ENCODE data around the gene TMPRSS6. TPM values are rescaled to one million over a fixed set of nuclear protein-coding genes. Genes with fewer than 3 reads are reported as not detected.

TMPRSS6 gene
- total and polyA plus RNA-seq, 5 donors: not detected

DNA sequence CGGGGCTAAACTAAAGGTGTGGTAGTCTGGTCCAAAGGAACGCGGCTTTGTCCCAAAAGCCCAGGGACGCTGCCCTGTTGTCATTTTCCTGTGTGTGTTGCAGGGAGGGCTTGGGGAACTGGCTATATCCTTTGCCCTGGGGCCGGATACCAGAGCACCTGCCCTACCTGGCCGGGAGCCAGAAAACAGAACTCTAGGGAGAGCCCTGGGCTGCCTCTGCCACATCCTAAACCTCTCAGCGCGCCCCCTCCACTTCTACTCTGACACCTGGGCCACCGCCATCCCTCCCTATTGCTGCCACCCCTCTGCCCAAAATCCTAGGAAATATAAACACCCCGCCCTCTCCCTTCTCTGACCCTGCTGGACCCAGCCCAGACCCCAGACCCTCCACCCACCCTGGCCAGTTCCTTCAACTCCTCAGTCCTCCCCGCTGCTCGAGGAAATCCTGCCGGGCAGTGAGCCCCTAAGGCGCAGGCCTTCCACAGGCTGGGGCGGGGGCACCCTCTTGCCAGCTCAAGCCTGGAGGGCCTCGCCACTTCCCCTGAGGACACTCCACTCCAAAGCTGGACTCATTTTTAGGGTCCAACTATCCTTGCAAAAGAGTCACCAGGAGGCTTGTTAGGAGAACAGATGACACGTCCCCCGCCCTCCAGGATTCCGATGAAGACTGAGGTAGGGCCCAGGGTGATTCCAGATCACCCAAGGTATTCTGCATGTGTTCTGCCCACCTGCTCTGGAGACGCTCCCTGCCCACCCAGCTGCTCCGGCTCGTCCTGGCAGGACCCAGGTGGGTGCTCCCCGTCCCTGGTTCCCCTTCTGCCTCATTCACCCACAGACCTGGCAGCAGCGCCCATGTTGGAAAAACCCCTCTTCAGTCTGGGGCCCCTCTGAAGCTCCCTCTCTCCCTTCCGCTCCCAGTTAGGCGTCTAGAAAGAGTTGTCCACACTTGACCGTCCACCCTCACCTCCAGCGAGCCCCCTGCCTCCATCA lies 45.8 kb downstream of the TMPRSS6 start:
- WGBS: 84% methylated on average over 28 of the region's 28 CpGs
- DNase-seq: peak in 2 of 3 donors; percentile 38 to 46
- Histone ChIP-seq H3K27me3 (ENCODE audit: control insufficient read depth, insufficient read depth) (no peaks in the 10 kb centered on the region), H3K9me3 (ENCODE audit: control insufficient read depth, low read length) (no peaks in the 10 kb centered on the region), H3K27ac (ENCODE audit: low read length) (no peak overlapping the region), H3K4me3 (ENCODE audit: low read length) (no peak overlapping the region), H3K4me1 (ENCODE audit: control insufficient read depth, insufficient read depth, low read length) (no peaks in the 10 kb centered on the region)
- intact Hi-C loops (cut with DNase I): no loop called here
- no peak for ATAC-seq

GRCh38 chr22:37062702-37063381 lies 46.7 kb downstream of the TMPRSS6 start:
- H3K4me1 ChIP-seq (ENCODE audit: control insufficient read depth, insufficient read depth, low read length): no peaks in the 10 kb centered on the region
- 88% methylated on average over 15 of the region's 15 CpGs for WGBS
- DNase-seq (peak in 2 of 3 donors; percentile 32 to 53), ATAC-seq (no peak)
- H3K27me3 ChIP-seq (ENCODE audit: control insufficient read depth, insufficient read depth): no peaks in the 10 kb centered on the region
- H3K9me3 ChIP-seq (ENCODE audit: control insufficient read depth, low read length): no peaks in the 10 kb centered on the region
- intact Hi-C loops (cut with DNase I): no loop called here
- H3K4me3 ChIP-seq (ENCODE audit: low read length): no peak overlapping the region
- no peak overlapping the region for H3K27ac ChIP-seq (ENCODE audit: low read length)

DNA sequence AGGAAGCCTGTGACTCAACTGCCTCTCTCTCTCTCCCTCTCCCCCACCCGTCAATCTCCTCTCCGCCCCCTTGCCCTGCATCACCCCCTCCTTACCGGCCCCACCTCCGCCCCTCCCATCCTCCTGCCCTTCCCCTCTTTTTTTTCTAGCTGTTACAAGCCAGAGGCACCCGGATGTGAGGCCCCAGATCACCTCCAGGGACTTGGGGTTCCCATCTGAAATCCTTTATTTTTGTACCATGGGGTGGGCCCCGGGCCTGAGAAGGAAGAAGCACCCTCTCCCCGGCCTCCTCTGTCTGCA lies 47.2 kb downstream of the TMPRSS6 start:
- Histone ChIP-seq H3K27ac (ENCODE audit: low read length) (no peak overlapping the region), H3K27me3 (ENCODE audit: control insufficient read depth, insufficient read depth) (no peaks in the 10 kb centered on the region), H3K9me3 (ENCODE audit: control insufficient read depth, low read length) (no peaks in the 10 kb centered on the region), H3K4me1 (ENCODE audit: control insufficient read depth, insufficient read depth, low read length) (no peaks in the 10 kb centered on the region), H3K4me3 (ENCODE audit: low read length) (no peak overlapping the region)
- intact Hi-C loops (cut with DNase I): no loop called here
- no peak for ATAC-seq
- 62% methylated on average over 7 of the region's 7 CpGs for WGBS
- DNase-seq: peak in 2 of 3 donors; percentile 29 to 31

GRCh38 chr22:37061611-37062375 lies 47.7 kb downstream of the TMPRSS6 start:
- Histone ChIP-seq H3K9me3 (ENCODE audit: control insufficient read depth, low read length) (no peaks in the 10 kb centered on the region), H3K4me1 (ENCODE audit: control insufficient read depth, insufficient read depth, low read length) (no peaks in the 10 kb centered on the region), H3K4me3 (ENCODE audit: low read length) (no peak overlapping the region), H3K27me3 (ENCODE audit: control insufficient read depth, insufficient read depth) (no peaks in the 10 kb centered on the region), H3K27ac (ENCODE audit: low read length) (no peak overlapping the region)
- ATAC-seq: no peak
- WGBS: 87% methylated on average over 10 of the region's 10 CpGs
- DNase-seq: peak in 1 of 3 donors; percentile 43
- intact Hi-C loops (cut with DNase I): no loop called here

DNA sequence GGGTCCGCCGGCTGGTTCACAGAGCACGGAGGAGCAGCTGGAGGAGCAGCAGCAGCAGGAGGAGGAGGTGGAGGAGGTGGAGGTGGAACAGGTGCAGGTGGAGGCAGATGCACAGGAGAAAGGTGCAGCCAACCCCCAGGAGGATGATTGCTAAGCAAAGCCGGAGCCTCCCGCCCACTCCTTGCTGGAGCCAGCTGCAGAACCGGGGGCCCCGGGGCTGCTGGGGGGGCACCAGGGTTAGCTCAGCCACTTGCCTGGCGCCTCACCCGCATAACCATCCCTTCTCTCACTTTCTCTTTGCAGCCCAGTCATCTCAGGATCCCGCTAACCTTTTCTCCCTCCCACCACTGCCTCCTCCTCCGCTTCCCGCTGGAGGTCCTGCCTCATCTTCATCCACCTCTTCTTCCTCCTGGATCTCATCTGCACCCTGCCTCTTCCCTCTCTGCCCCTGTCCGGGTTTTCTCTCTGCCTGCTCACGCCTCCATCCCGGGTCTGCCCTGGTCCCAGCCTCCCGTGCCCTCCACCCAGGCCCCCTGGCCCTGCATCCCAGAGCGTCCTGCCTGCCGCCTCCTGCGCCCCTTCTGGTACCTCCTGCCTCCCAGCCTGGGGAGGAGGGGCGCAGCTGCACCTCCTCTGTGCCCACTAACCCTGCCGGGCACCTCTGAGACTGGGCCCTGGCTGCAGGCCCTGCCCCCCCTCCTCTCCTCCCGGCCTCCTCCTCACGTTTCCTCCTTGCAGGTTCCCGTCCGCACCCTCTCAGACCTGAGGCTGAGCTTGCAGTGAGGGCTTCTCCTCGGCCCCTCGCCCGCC lies 48.5 kb downstream of the TMPRSS6 start:
- H3K9me3 ChIP-seq (ENCODE audit: control insufficient read depth, low read length): no peaks in the 10 kb centered on the region
- H3K27me3 ChIP-seq (ENCODE audit: control insufficient read depth, insufficient read depth): no peaks in the 10 kb centered on the region
- WGBS: 84% methylated on average over 28 of the region's 28 CpGs
- H3K4me1 ChIP-seq (ENCODE audit: control insufficient read depth, insufficient read depth, low read length): no peaks in the 10 kb centered on the region
- intact Hi-C loops (cut with DNase I): no loop called here
- ATAC-seq (no peak), DNase-seq (peak in 2 of 3 donors; percentile 31 to 54)
- H3K27ac ChIP-seq (ENCODE audit: low read length): no peak overlapping the region
- no peak overlapping the region for H3K4me3 ChIP-seq (ENCODE audit: low read length)

GRCh38 chr22:37059876-37060449 lies 49.5 kb downstream of the TMPRSS6 start:
- no peaks in the 10 kb centered on the region for H3K9me3 ChIP-seq (ENCODE audit: control insufficient read depth, low read length)
- DNase-seq (peak in 2 of 3 donors; percentile 34 to 48), ATAC-seq (no peak)
- intact Hi-C loops (cut with DNase I): no loop called here
- 87% methylated on average over 9 of the region's 9 CpGs for WGBS
- H3K27ac ChIP-seq (ENCODE audit: low read length): no peak overlapping the region
- no peaks in the 10 kb centered on the region for H3K27me3 ChIP-seq (ENCODE audit: control insufficient read depth, insufficient read depth)
- H3K4me3 ChIP-seq (ENCODE audit: low read length): no peak overlapping the region
- H3K4me1 ChIP-seq (ENCODE audit: control insufficient read depth, insufficient read depth, low read length): no peaks in the 10 kb centered on the region

GRCh38 chr22:37058917-37059701 lies 50.4 kb downstream of the TMPRSS6 start:
- intact Hi-C loops (cut with DNase I): no loop called here
- H3K4me1 ChIP-seq (ENCODE audit: control insufficient read depth, insufficient read depth, low read length): no peaks in the 10 kb centered on the region
- peak in 2 of 3 donors; percentile 40 to 57 for DNase-seq
- no peaks in the 10 kb centered on the region for H3K9me3 ChIP-seq (ENCODE audit: control insufficient read depth, low read length)
- WGBS: 92% methylated on average over 28 of the region's 28 CpGs
- H3K4me3 ChIP-seq (ENCODE audit: low read length): no peak overlapping the region
- H3K27ac ChIP-seq (ENCODE audit: low read length): no peak overlapping the region
- H3K27me3 ChIP-seq (ENCODE audit: control insufficient read depth, insufficient read depth): no peaks in the 10 kb centered on the region
- ATAC-seq: no peak

DNA sequence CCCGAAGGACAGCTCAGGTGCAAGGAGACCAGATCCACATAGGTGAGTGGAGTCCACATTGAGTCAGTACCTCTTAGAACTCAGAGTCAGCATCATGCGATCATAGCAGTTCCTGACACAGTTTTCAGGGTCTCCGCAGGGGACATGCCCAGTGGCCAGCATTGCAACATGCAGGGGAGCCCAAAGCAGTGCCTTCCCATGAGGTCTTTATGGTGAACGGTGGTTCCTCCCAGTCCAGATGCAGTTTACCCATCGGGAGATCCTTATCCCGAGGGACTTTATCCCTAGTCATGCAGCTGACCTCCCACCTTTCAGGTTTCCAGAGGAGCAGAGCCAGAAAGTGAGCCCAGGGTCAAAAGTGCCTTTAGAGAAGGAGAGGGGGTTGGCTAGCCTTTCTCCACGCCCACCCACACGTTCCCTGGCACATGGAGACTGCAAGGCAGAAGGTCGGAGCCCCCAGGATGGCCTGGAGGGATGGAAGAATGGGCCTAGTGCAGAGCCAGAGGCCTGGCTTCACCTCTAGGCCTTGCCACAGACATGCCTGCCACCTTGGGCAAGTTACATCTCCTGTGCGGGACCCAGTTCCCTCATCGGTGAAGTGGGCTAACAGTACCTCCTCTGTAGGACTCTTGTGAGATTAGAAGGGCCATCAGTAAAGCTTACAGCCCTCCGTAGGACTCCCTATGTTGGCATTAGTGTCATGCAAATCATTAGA lies 51.6 kb downstream of the TMPRSS6 start:
- peak in 2 of 3 donors; percentile 7 to 20 for DNase-seq
- no peak for ATAC-seq
- H3K27ac ChIP-seq (ENCODE audit: low read length): no peak overlapping the region
- no peaks in the 10 kb centered on the region for H3K27me3 ChIP-seq (ENCODE audit: control insufficient read depth, insufficient read depth)
- 91% methylated on average over 12 of the region's 12 CpGs for WGBS
- intact Hi-C loops (cut with DNase I): no loop called here
- H3K4me1 ChIP-seq (ENCODE audit: control insufficient read depth, insufficient read depth, low read length): no peaks in the 10 kb centered on the region
- H3K4me3 ChIP-seq (ENCODE audit: low read length): no peak overlapping the region
- no peaks in the 10 kb centered on the region for H3K9me3 ChIP-seq (ENCODE audit: control insufficient read depth, low read length)

DNA sequence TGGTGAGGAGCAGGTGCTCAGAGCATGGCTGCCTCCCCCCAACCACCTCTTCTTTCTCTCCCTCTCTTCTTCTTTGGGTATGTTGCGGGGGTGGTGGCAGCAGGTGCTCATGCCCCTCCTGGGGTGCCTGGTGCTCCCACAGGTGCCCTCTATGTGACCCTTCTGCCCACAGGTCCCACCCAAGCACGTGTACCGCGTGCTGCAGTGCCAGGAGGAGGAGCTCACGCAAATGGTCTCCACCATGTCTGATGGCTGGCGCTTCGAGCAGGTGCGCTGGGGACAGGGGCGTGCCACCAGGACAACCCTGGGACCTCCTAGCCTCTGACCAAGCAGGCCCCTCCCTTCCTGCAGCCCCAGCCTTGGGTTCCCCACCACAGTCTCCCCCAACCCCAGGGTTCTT lies 52.3 kb downstream of the TMPRSS6 start:
- no peaks in the 10 kb centered on the region for H3K27me3 ChIP-seq (ENCODE audit: control insufficient read depth, insufficient read depth)
- 87% methylated on average over 9 of the region's 9 CpGs for WGBS
- no peaks in the 10 kb centered on the region for H3K9me3 ChIP-seq (ENCODE audit: control insufficient read depth, low read length)
- ATAC-seq (no peak), DNase-seq (peak in 1 of 3 donors; percentile 9)
- peaks cover 3% of the 10 kb centered on the region for H3K4me1 ChIP-seq (ENCODE audit: control insufficient read depth, insufficient read depth, low read length)
- H3K4me3 ChIP-seq (ENCODE audit: low read length): no peak overlapping the region
- no peak overlapping the region for H3K27ac ChIP-seq (ENCODE audit: low read length)
- intact Hi-C loops (cut with DNase I): no loop called here
